BLaER1 (cell line): ENCODE results near the gene DEAF1.

Experiments used
- H3K27ac ChIP-seq: shearing (Covaris generic); formaldehyde crosslinking; 2 replicates; pipeline ENCODE4 v1.8.1; 2022
- H3K27me3 ChIP-seq: shearing (Covaris generic); formaldehyde crosslinking; 2 replicates; pipeline ENCODE4 v1.8.1; 2022
- H3K36me3 ChIP-seq: shearing (Covaris generic); formaldehyde crosslinking; 2 replicates; pipeline ENCODE4 v1.8.1; 2022
- H3K4me1 ChIP-seq: shearing (Covaris generic); formaldehyde crosslinking; 2 replicates; pipeline ENCODE4 v1.8.1; 2022
- H3K4me2 ChIP-seq: shearing (Covaris generic); formaldehyde crosslinking; 2 replicates; pipeline ENCODE4 v1.8.1; 2022
- H3K4me3 ChIP-seq: shearing (Covaris generic); formaldehyde crosslinking; 2 replicates; pipeline ENCODE4 v1.8.1; 2022
- H3K9ac ChIP-seq: shearing (Covaris generic); formaldehyde crosslinking; 2 replicates; pipeline ENCODE4 v1.8.1; 2022
- H3K9me3 ChIP-seq: shearing (Covaris generic); formaldehyde crosslinking; 2 replicates; pipeline ENCODE4 v1.8.1; 2022
- H4K20me1 ChIP-seq: shearing (Covaris generic); formaldehyde crosslinking; 2 replicates; pipeline ENCODE4 v1.8.1; 2022
- Cebpa-rat ChIP-seq: shearing (Covaris generic); IDR thresholded peaks from 2 replicates; pipeline ENCODE4 v1.8.1; 2022

The DEAF1 gene

GRCh38 chr11:620201-620600 lies 74.8 kb downstream of the DEAF1 start:
- no peaks in the 10 kb centered on the region for H3K9me3 ChIP-seq
- peaks cover 15% of the 10 kb centered on the region for H4K20me1 ChIP-seq
- TF ChIP-seq Cebpa-rat, result no peak

GRCh38 chr11:619628-620050 lies 75.4 kb downstream of the DEAF1 start:
- Histone ChIP-seq H3K27ac (no peak overlapping the region), H3K36me3 (peaks cover 23% of the 10 kb centered on the region; the same call in 1 of the 2 replicates), H3K4me3 (no peak overlapping the region), H3K27me3 (no peaks in the 10 kb centered on the region; the same call in 1 of the 2 replicates), H3K4me2 (no peak overlapping the region), H4K20me1 (peaks cover 15% of the 10 kb centered on the region), H3K4me1 (peaks cover 23% of the 10 kb centered on the region), H3K9ac (no peak overlapping the region), H3K9me3 (no peaks in the 10 kb centered on the region)
- no peak for TF ChIP-seq Cebpa-rat

More at GRCh38 chr11:620201-620600, 74.8 kb downstream of the DEAF1 start:
- H3K36me3 ChIP-seq, result peaks cover 20% of the 10 kb centered on the region; the same call in 1 of the 2 replicates
- H3K9ac ChIP-seq, result no peak overlapping the region
- peaks cover 4% of the 10 kb centered on the region for H3K27me3 ChIP-seq
- H3K4me1 ChIP-seq, result peaks cover 18% of the 10 kb centered on the region
- no peak overlapping the region for H3K4me3 ChIP-seq
- H3K4me2 ChIP-seq, result no peak overlapping the region
- no peak overlapping the region for H3K27ac ChIP-seq

- no peak overlapping the region for H3K9ac ChIP-seq
- TF ChIP-seq Cebpa-rat, result no peak
- H3K36me3 ChIP-seq, result peaks cover 29% of the 10 kb centered on the region
- H4K20me1 ChIP-seq, result peaks cover 15% of the 10 kb centered on the region
- H3K4me1 ChIP-seq, result peaks cover 29% of the 10 kb centered on the region
- no peaks in the 10 kb centered on the region for H3K9me3 ChIP-seq
- H3K27me3 ChIP-seq, result no peaks in the 10 kb centered on the region
- H3K27ac ChIP-seq, result no peak overlapping the region
- H3K4me2 ChIP-seq, result no peak overlapping the region
- H3K4me3 ChIP-seq, result no peak overlapping the region
Observed at GRCh38 chr11:618856-619627, 76.0 kb downstream of the DEAF1 start.

GRCh38 chr11:617912-618682 lies 76.9 kb downstream of the DEAF1 start:
- Histone ChIP-seq H3K4me3 (no peak overlapping the region), H3K9me3 (no peaks in the 10 kb centered on the region), H3K27ac (no peak overlapping the region), H3K4me2 (no peak overlapping the region), H3K27me3 (no peaks in the 10 kb centered on the region), H3K36me3 (peaks cover 33% of the 10 kb centered on the region), H3K9ac (no peak overlapping the region), H4K20me1 (peaks cover 24% of the 10 kb centered on the region), H3K4me1 (peaks cover 36% of the 10 kb centered on the region)
- TF ChIP-seq Cebpa-rat, result no peak

GRCh38 chr11:617199-617911 lies 77.7 kb downstream of the DEAF1 start:
- Histone ChIP-seq H3K36me3 (peaks cover 41% of the 10 kb centered on the region), H3K9me3 (no peaks in the 10 kb centered on the region), H3K4me2 (peak overlapping the region; percentile 100), H3K27ac (peak overlapping the region; percentile 85; the same call in 1 of the 2 replicates), H3K4me1 (peaks cover 43% of the 10 kb centered on the region), H3K4me3 (no peak overlapping the region), H3K27me3 (no peaks in the 10 kb centered on the region), H4K20me1 (peaks cover 31% of the 10 kb centered on the region), H3K9ac (peak overlapping the region; percentile 82; the same call in 1 of the 2 replicates)
- no peak for TF ChIP-seq Cebpa-rat

GRCh38 chr11:616320-617198 lies 78.5 kb downstream of the DEAF1 start:
- Histone ChIP-seq H4K20me1 (peaks cover 39% of the 10 kb centered on the region), H3K4me3 (peak overlapping the region; percentile 75), H3K27ac (peak overlapping the region; percentile 85), H3K27me3 (no peaks in the 10 kb centered on the region), H3K4me1 (peaks cover 47% of the 10 kb centered on the region), H3K9me3 (no peaks in the 10 kb centered on the region), H3K9ac (peak overlapping the region; percentile 82), H3K36me3 (peaks cover 49% of the 10 kb centered on the region), H3K4me2 (peak overlapping the region; percentile 100)
- TF ChIP-seq Cebpa-rat, result no peak

GRCh38 chr11:615504-616319 lies 79.3 kb downstream of the DEAF1 start, which contains the start of gene IRF7:
Gene IRF7, minus strand, starts transcription at chr11:615950. Its CDS starts 586 bp downstream, at chr11:615364.
- Histone ChIP-seq H3K4me3 (peak within 1 kb of the TSS; percentile 75), H3K27me3 (no peaks in the 10 kb centered on the region), H4K20me1 (peaks cover 48% of the 10 kb centered on the region), H3K27ac (peak within 1 kb of the TSS; percentile 85), H3K9ac (peak within 1 kb of the TSS; percentile 82), H3K4me1 (peaks cover 47% of the 10 kb centered on the region), H3K9me3 (no peaks in the 10 kb centered on the region), H3K4me2 (peak within 1 kb of the TSS; percentile 100), H3K36me3 (peaks cover 57% of the 10 kb centered on the region)
- TF ChIP-seq Cebpa-rat, result no peak
